Measurements from ENCODE around the gene PLAC9. TPM values are rescaled to one million over a fixed set of nuclear protein-coding genes. Genes with fewer than 3 reads are reported as not detected.
"Not testable (repeated sequence)": the region's sequence is repeated elsewhere in the genome, so short reads cannot be mapped to it uniquely, and the experiment has no call there.

Gene PLAC9
- polyA plus RNA-seq, 4 donors: 4.6 to 22.2 (median 6.8) TPM; not detected in 1

GRCh38 chr10:80133206-80133605 lies 676 bp downstream of the PLAC9 start:
- no peak for DNase-seq
- 12 to 33% (median 30%) methylated on average over 6 of the region's 6 CpGs for WGBS, 3 donors
- Histone ChIP-seq H3K9me3 (ENCODE audit: control insufficient read depth in 2 of 2, insufficient read depth in 1 of 2, low read depth in 1 of 2, low read length in 1 of 2) (no peaks in the 10 kb centered on the region), H3K4me1 (ENCODE audit: control insufficient read depth in 3 of 3, insufficient read depth in 2 of 3, low read depth in 1 of 3, low read length in 2 of 3) (no peaks in the 10 kb centered on the region), H3K36me3 (ENCODE audit: control insufficient read depth in 3 of 3, insufficient read depth in 2 of 3, low read depth in 1 of 3, low read length in 3 of 3) (no peaks in the 10 kb centered on the region), H3K4me3 (ENCODE audit: low read depth in 1 of 3, low read length in 3 of 3) (peak overlapping the region in 1 of 3 donors; percentile 39), H3K27ac (ENCODE audit: low read depth in 1 of 3, low read length in 2 of 3) (peak overlapping the region in 1 of 3 donors; percentile 55), H3K27me3 (ENCODE audit: control insufficient read depth in 3 of 3, insufficient read depth in 3 of 3, low read length in 3 of 3) (peaks cover 0 to 25% (median 4%) of the 10 kb centered on the region in 3 donors)
- no peak for FAIRE-seq

DNA sequence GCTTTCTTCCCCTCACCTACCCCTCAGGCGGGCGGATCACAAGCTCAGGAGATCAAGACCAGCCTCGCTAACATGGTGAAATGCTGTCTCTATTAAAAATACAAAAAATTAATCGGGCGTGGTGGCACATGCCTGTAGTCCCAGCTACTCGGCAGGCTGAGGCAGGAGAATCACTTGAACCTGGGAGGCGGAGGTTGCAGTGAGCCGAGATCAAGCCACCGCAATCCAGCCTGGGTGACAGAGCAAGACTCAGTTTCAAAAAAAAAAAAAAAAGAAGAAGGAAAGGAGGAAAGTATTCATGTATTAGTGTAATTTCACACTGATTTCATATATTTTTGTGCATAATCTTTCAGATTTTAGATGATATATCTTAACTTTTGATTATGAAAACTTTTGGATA lies 1.2 kb downstream of the PLAC9 start:
- WGBS, 3 donors: 77 to 81% (median 79%) methylated on average over 9 of the region's 9 CpGs
- not testable (repeated sequence) for H3K4me3 ChIP-seq (ENCODE audit: low read depth in 1 of 3, low read length in 3 of 3); H3K36me3 ChIP-seq (ENCODE audit: control insufficient read depth in 3 of 3, insufficient read depth in 2 of 3, low read depth in 1 of 3, low read length in 3 of 3); H3K4me1 ChIP-seq (ENCODE audit: control insufficient read depth in 3 of 3, insufficient read depth in 2 of 3, low read depth in 1 of 3, low read length in 2 of 3); FAIRE-seq; DNase-seq; H3K9me3 ChIP-seq (ENCODE audit: control insufficient read depth in 2 of 2, insufficient read depth in 1 of 2, low read depth in 1 of 2, low read length in 1 of 2)
- Histone ChIP-seq H3K27ac (ENCODE audit: low read depth in 1 of 3, low read length in 2 of 3) (peak overlapping the region in 1 of 3 donors; percentile 55), H3K27me3 (ENCODE audit: control insufficient read depth in 3 of 3, insufficient read depth in 3 of 3, low read length in 3 of 3) (peaks cover 0 to 25% (median 4%) of the 10 kb centered on the region in 3 donors)

DNA sequence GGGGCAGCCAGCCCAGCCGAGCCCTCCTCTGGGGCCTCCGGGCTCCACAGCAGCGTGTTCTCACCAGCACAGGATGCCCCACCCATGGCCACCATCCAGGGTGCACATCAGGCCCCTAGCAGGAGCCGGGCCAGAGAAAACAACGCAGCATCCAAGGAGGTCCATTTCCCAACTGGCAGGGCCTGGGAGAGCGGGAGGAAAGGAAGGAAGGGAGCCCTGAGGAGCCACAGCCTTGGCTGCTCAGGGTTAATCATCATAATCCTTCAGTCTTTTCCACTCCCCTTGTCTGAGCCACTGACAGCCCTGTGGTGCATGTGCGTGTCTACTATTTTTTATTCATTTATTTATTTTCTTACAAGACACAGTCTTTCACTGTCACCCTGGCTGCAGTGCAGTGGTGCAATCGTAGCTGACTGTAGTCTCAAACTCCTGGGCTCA lies 3.6 kb downstream of the PLAC9 start:
- 39 to 64% (median 52%) methylated on average over 8 of the region's 8 CpGs for WGBS, 3 donors
- no peak overlapping the region for H3K4me3 ChIP-seq (ENCODE audit: low read depth in 1 of 3, low read length in 3 of 3)
- no peaks in the 10 kb centered on the region for H3K36me3 ChIP-seq (ENCODE audit: control insufficient read depth in 3 of 3, insufficient read depth in 2 of 3, low read depth in 1 of 3, low read length in 3 of 3)
- no peaks in the 10 kb centered on the region for H3K4me1 ChIP-seq (ENCODE audit: control insufficient read depth in 3 of 3, insufficient read depth in 2 of 3, low read depth in 1 of 3, low read length in 2 of 3)
- FAIRE-seq (no peak), DNase-seq (no peak)
- H3K27me3 ChIP-seq (ENCODE audit: control insufficient read depth in 3 of 3, insufficient read depth in 3 of 3, low read length in 3 of 3): peaks cover 0 to 27% (median 4%) of the 10 kb centered on the region in 3 donors
- H3K9me3 ChIP-seq (ENCODE audit: control insufficient read depth in 2 of 2, insufficient read depth in 1 of 2, low read depth in 1 of 2, low read length in 1 of 2): no peaks in the 10 kb centered on the region
- H3K27ac ChIP-seq (ENCODE audit: low read depth in 1 of 3, low read length in 2 of 3): peak overlapping the region in 1 of 3 donors; percentile 68

GRCh38 chr10:80137031-80137862 lies 4.7 kb downstream of the PLAC9 start:
- peaks cover 0 to 20% (median 1%) of the 10 kb centered on the region in 3 donors for H3K27me3 ChIP-seq (ENCODE audit: control insufficient read depth in 3 of 3, insufficient read depth in 3 of 3, low read length in 3 of 3)
- 75 to 83% (median 80%) methylated on average over 14 of the region's 14 CpGs for WGBS, 3 donors
- no peak for DNase-seq
- FAIRE-seq: no peak
- peak overlapping the region in 1 of 3 donors; percentile 41 for H3K27ac ChIP-seq (ENCODE audit: low read depth in 1 of 3, low read length in 2 of 3)
- no peak overlapping the region for H3K4me3 ChIP-seq (ENCODE audit: low read depth in 1 of 3, low read length in 3 of 3)
- no peaks in the 10 kb centered on the region for H3K4me1 ChIP-seq (ENCODE audit: control insufficient read depth in 3 of 3, insufficient read depth in 2 of 3, low read depth in 1 of 3, low read length in 2 of 3)
- H3K36me3 ChIP-seq (ENCODE audit: control insufficient read depth in 3 of 3, insufficient read depth in 2 of 3, low read depth in 1 of 3, low read length in 3 of 3): no peaks in the 10 kb centered on the region
- H3K9me3 ChIP-seq (ENCODE audit: control insufficient read depth in 2 of 2, insufficient read depth in 1 of 2, low read depth in 1 of 2, low read length in 1 of 2): no peaks in the 10 kb centered on the region

- DNase-seq (no peak), FAIRE-seq (no peak)
- Histone ChIP-seq H3K36me3 (ENCODE audit: control insufficient read depth in 3 of 3, insufficient read depth in 2 of 3, low read depth in 1 of 3, low read length in 3 of 3) (no peaks in the 10 kb centered on the region), H3K9me3 (ENCODE audit: control insufficient read depth in 2 of 2, insufficient read depth in 1 of 2, low read depth in 1 of 2, low read length in 1 of 2) (no peaks in the 10 kb centered on the region), H3K27me3 (ENCODE audit: control insufficient read depth in 3 of 3, insufficient read depth in 3 of 3, low read length in 3 of 3) (peaks cover 0 to 13% (median 0%) of the 10 kb centered on the region in 3 donors), H3K27ac (ENCODE audit: low read depth in 1 of 3, low read length in 2 of 3) (no peak overlapping the region), H3K4me3 (ENCODE audit: low read depth in 1 of 3, low read length in 3 of 3) (no peak overlapping the region), H3K4me1 (ENCODE audit: control insufficient read depth in 3 of 3, insufficient read depth in 2 of 3, low read depth in 1 of 3, low read length in 2 of 3) (no peaks in the 10 kb centered on the region)
- WGBS, 3 donors: 52 to 75% (median 63%) methylated on average over 4 of the region's 4 CpGs
Measured at GRCh38 chr10:80137920-80138319, 5.4 kb downstream of the PLAC9 start.

DNA sequence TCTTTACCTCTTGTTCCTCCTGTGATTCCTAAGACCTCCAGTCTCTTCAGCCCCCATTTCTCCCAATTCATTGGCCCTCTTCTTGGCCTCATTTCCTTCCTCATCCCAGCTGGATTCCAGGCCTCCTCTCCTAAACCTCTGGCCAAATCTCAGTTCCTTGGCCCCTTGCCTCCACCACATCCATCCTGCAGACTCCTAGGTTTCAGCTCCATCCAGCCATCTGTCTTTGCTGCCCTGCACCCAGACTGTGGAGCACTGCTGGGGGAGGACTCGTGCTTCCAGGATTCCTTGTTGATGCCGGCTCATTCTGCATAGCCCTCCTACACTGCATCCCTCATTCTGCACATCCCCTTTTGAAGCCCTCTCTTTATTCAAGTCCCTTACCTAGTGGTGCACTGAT lies 6.7 kb downstream of the PLAC9 start:
- no peaks in the 10 kb centered on the region for H3K36me3 ChIP-seq (ENCODE audit: control insufficient read depth in 3 of 3, insufficient read depth in 2 of 3, low read depth in 1 of 3, low read length in 3 of 3)
- 79 to 87% (median 82%) methylated on average over 2 of the region's 2 CpGs for WGBS, 3 donors
- FAIRE-seq: no peak
- DNase-seq: no peak
- H3K4me1 ChIP-seq (ENCODE audit: control insufficient read depth in 3 of 3, insufficient read depth in 2 of 3, low read depth in 1 of 3, low read length in 2 of 3): peaks cover 0 to 4% (median 2%) of the 10 kb centered on the region in 3 donors
- peaks cover 0 to 11% (median 0%) of the 10 kb centered on the region in 3 donors for H3K27me3 ChIP-seq (ENCODE audit: control insufficient read depth in 3 of 3, insufficient read depth in 3 of 3, low read length in 3 of 3)
- H3K4me3 ChIP-seq (ENCODE audit: low read depth in 1 of 3, low read length in 3 of 3): no peak overlapping the region
- no peaks in the 10 kb centered on the region for H3K9me3 ChIP-seq (ENCODE audit: control insufficient read depth in 2 of 2, insufficient read depth in 1 of 2, low read depth in 1 of 2, low read length in 1 of 2)
- no peak overlapping the region for H3K27ac ChIP-seq (ENCODE audit: low read depth in 1 of 3, low read length in 2 of 3)

DNA sequence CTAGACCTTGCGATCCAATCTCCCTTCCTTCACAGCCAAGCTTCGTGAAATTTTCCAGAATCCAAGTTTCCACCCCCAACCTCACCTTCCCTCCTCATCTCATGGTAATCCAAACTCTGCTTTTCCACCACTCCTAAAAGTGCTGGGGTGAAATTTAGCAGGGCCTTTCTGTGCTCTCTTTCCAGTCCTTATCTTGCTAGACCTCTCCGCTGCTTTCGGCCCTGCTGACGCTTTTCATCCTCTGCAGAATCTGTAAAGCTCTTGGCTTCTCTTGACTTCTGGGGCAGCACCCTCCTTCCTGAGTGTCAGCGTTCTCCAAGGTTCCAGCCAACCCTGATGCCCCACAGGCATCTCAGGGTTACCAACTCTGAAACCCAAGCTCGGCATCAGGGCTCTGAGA lies 7.7 kb downstream of the PLAC9 start:
- no peak overlapping the region for H3K27ac ChIP-seq (ENCODE audit: low read depth in 1 of 3, low read length in 2 of 3)
- H3K27me3 ChIP-seq (ENCODE audit: control insufficient read depth in 3 of 3, insufficient read depth in 3 of 3, low read length in 3 of 3): peaks cover 0 to 11% (median 0%) of the 10 kb centered on the region in 3 donors
- H3K9me3 ChIP-seq (ENCODE audit: control insufficient read depth in 2 of 2, insufficient read depth in 1 of 2, low read depth in 1 of 2, low read length in 1 of 2): no peaks in the 10 kb centered on the region
- no peak for FAIRE-seq
- H3K4me3 ChIP-seq (ENCODE audit: low read depth in 1 of 3, low read length in 3 of 3): no peak overlapping the region
- WGBS, 3 donors: 88 to 90% (median 89%) methylated on average over 7 of the region's 7 CpGs
- H3K36me3 ChIP-seq (ENCODE audit: control insufficient read depth in 3 of 3, insufficient read depth in 2 of 3, low read depth in 1 of 3, low read length in 3 of 3): no peaks in the 10 kb centered on the region
- DNase-seq: no peak
- H3K4me1 ChIP-seq (ENCODE audit: control insufficient read depth in 3 of 3, insufficient read depth in 2 of 3, low read depth in 1 of 3, low read length in 2 of 3): peaks cover 0 to 4% (median 3%) of the 10 kb centered on the region in 3 donors

GRCh38 chr10:80141696-80142460 lies 9.3 kb downstream of the PLAC9 start:
- Histone ChIP-seq H3K27ac (ENCODE audit: low read depth in 1 of 3, low read length in 2 of 3) (no peak overlapping the region), H3K36me3 (ENCODE audit: control insufficient read depth in 3 of 3, insufficient read depth in 2 of 3, low read depth in 1 of 3, low read length in 3 of 3) (no peaks in the 10 kb centered on the region), H3K9me3 (ENCODE audit: control insufficient read depth in 2 of 2, insufficient read depth in 1 of 2, low read depth in 1 of 2, low read length in 1 of 2) (no peaks in the 10 kb centered on the region), H3K4me3 (ENCODE audit: low read depth in 1 of 3, low read length in 3 of 3) (no peak overlapping the region), H3K4me1 (ENCODE audit: control insufficient read depth in 3 of 3, insufficient read depth in 2 of 3, low read depth in 1 of 3, low read length in 2 of 3) (peaks cover 0 to 4% (median 3%) of the 10 kb centered on the region in 3 donors), H3K27me3 (ENCODE audit: control insufficient read depth in 3 of 3, insufficient read depth in 3 of 3, low read length in 3 of 3) (peaks cover 0 to 9% (median 0%) of the 10 kb centered on the region in 3 donors)
- 33 to 68% (median 46%) methylated on average over 18 to 19 of the region's 19 CpGs for WGBS, 3 donors
- DNase-seq (no peak), FAIRE-seq (no peak)
